Hepatocyte (in vitro differentiated cells): ENCODE data around the gene CTPS2. TPM values are rescaled to one million over a fixed set of nuclear protein-coding genes. Genes with fewer than 3 reads are reported as not detected.
A peak's percentile ranks its signal among the peaks of the same experiment; 100 is the strongest.
"Not testable (repeated sequence)": the region's sequence is repeated elsewhere in the genome, so short reads cannot be mapped to it uniquely, and the experiment has no call there.

Experiments used
- DNase-seq: peaks from one replicate; pipeline ENCODE4 v3.0.0-alpha.2; 2016; ENCODE audit warnings: low spot score
- H2AFZ ChIP-seq: fragments of 200-600 bp; sonication (generic); 2 replicates; pipeline ENCODE4 v1.6.0; 2016; ENCODE audit warnings: antibody characterized with exemption, mild to moderate bottlenecking
- H3K27ac ChIP-seq: fragments of 200-600 bp; sonication (generic); 2 replicates; pipeline ENCODE4 v1.5.1; 2016; ENCODE audit warnings: mild to moderate bottlenecking
- H3K27me3 ChIP-seq: fragments of 200-600 bp; sonication (generic); 2 replicates; pipeline ENCODE4 v1.6.1; 2016
- H3K36me3 ChIP-seq: fragments of 200-600 bp; sonication (generic); replicated peaks from 2 replicates; pipeline ENCODE4 v1.5.1; 2016; ENCODE audit warnings: low read depth; ENCODE audit not compliant: insufficient read depth
- H3K4me1 ChIP-seq: fragments of 200-600 bp; sonication (generic); 2 replicates; pipeline ENCODE4 v1.5.1; 2016; ENCODE audit warnings: mild to moderate bottlenecking, moderate library complexity; ENCODE audit not compliant: insufficient read depth
- H3K4me2 ChIP-seq: fragments of 200-600 bp; sonication (generic); 2 replicates; pipeline ENCODE4 v1.6.0; 2016
- H3K4me3 ChIP-seq: fragments of 200-600 bp; sonication (generic); 2 replicates; pipeline ENCODE4 v1.5.1; 2016; ENCODE audit warnings: mild to moderate bottlenecking
- H3K79me2 ChIP-seq: fragments of 200-600 bp; sonication (generic); 2 replicates; pipeline ENCODE4 v1.6.0; 2017; ENCODE audit warnings: mild to moderate bottlenecking
- H3K9me2 ChIP-seq: fragments of 200-600 bp; sonication (generic); replicated peaks from 2 replicates; pipeline ENCODE4 v1.6.0; 2017; ENCODE audit warnings: mild to moderate bottlenecking; ENCODE audit not compliant: insufficient read depth
- H3K9me3 ChIP-seq: fragments of 200-600 bp; sonication (generic); 2 replicates; pipeline ENCODE4 v1.5.1; 2016; ENCODE audit warnings: low read depth, mild to moderate bottlenecking
- H4K20me1 ChIP-seq: fragments of 200-600 bp; sonication (generic); 2 replicates; pipeline ENCODE4 v1.6.0; 2016; ENCODE audit warnings: mild to moderate bottlenecking; ENCODE audit not compliant: insufficient read depth, poor library complexity, severe bottlenecking
- EZH2 ChIP-seq: fragments of 200-600 bp; sonication (generic); IDR thresholded peaks from 2 replicates; pipeline ENCODE4 v1.6.1; 2016; ENCODE audit warnings: antibody characterized with exemption, mild to moderate bottlenecking, borderline replicate concordance
- EZH2phosphoT487 ChIP-seq: fragments of 200-600 bp; sonication (generic); IDR thresholded peaks from one replicate; pipeline ENCODE4 v1.6.1; 2018; ENCODE audit warnings: antibody characterized with exemption, mild to moderate bottlenecking, low read depth, moderate library complexity; ENCODE audit not compliant: unreplicated experiment, severe bottlenecking
- WGBS: methylation state at CpG from one replicate; pipeline ENCODE4 v1.1.6; 2016; ENCODE audit warnings: low lambda C conversion rate; ENCODE audit errors: missing lambda C conversion rate; 5-methylcytosine and 5-hydroxymethylcytosine counted together
- polyA plus RNA-seq: library from polyadenylated mRNA; unstranded; fragments of >200 nt; fragmentation: Nextera tagmentation; extraction: Ambion mirVana; gene quantifications from 2 replicates; pipeline ENCODE4 v1.2.1, GENCODE V29; 2016
- total RNA-seq: library from RNA; depleted of rRNA; stranded (reverse); fragments of >200 nt; gene quantifications from 2 replicates; pipeline ENCODE4 v1.2.3, GENCODE V29; 2014
- TF ChIP-seq, protein P1 (sequence below): fragments of 200-600 bp; sonication (generic); IDR thresholded peaks from 2 replicates; pipeline ENCODE4 v1.5.1; 2016; ENCODE audit warnings: antibody characterized with exemption, mild to moderate bottlenecking; ENCODE audit not compliant: poor library complexity

The CTPS2 gene
- total and polyA plus RNA-seq, 2 experiments from 2014 or later, result 26.2 to 55.7 TPM

DNA sequence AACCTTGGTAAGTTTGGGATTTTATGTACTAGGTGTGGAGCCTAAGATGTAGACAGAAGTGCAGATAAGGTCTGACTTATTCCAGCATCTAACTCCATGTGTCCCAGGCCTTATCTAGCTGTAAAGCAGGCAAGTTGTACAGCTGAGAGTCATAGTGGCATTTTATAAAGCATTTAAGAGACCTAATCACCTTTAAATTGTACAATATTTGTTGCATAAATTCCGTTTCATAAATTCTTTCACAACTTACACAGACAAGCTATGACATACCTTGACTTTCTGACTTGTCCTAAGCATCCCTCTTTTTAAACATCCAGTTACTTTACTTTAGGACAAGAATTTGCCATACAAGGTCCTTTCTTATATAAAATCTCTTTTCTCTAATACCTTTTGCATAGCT is 18.0 kb upstream of the CTPS2 start:
- H2AFZ ChIP-seq, result no peak overlapping the region
- H3K27ac ChIP-seq, result no peak overlapping the region
- H3K4me3 ChIP-seq, result no peak overlapping the region
- H3K4me2 ChIP-seq, result no peak overlapping the region
- H3K27me3 ChIP-seq, result no peaks in the 10 kb centered on the region
- TF ChIP-seq EZH2phosphoT487 (no peak), EZH2 (no peak)
- TF ChIP-seq, protein P1, sequence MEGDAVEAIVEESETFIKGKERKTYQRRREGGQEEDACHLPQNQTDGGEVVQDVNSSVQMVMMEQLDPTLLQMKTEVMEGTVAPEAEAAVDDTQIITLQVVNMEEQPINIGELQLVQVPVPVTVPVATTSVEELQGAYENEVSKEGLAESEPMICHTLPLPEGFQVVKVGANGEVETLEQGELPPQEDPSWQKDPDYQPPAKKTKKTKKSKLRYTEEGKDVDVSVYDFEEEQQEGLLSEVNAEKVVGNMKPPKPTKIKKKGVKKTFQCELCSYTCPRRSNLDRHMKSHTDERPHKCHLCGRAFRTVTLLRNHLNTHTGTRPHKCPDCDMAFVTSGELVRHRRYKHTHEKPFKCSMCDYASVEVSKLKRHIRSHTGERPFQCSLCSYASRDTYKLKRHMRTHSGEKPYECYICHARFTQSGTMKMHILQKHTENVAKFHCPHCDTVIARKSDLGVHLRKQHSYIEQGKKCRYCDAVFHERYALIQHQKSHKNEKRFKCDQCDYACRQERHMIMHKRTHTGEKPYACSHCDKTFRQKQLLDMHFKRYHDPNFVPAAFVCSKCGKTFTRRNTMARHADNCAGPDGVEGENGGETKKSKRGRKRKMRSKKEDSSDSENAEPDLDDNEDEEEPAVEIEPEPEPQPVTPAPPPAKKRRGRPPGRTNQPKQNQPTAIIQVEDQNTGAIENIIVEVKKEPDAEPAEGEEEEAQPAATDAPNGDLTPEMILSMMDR, result no peak
- peaks cover 24% of the 10 kb centered on the region for H4K20me1 ChIP-seq
- H3K79me2 ChIP-seq, result peaks cover 79% of the 10 kb centered on the region
- peaks cover 3% of the 10 kb centered on the region for H3K9me3 ChIP-seq
- WGBS, result 100% methylated on average over 1 of the region's 1 CpG
- DNase-seq, result no peak
- no peaks in the 10 kb centered on the region for H3K4me1 ChIP-seq
- no peaks in the 10 kb centered on the region for H3K9me2 ChIP-seq
- no peaks in the 10 kb centered on the region for H3K36me3 ChIP-seq

DNA sequence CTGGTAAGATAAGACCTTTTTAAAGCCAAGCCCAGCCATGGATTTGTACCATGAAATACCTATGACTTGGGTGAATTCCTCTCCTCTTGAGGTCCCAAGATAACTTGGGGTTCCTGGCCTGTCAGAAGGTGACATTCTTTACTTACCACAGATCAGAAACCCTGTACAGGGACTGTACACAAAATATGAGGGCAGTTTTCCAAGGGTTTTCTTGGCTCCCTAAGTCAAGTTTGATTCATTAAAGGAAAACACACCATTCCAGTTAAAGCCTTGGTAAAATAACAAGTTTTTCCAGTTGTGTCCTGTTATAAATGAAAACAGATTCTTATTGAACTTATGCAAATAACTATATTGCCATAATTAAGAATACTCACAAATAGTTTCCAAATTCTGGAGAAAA is 15.2 kb upstream of the CTPS2 start:
- H3K4me3 ChIP-seq, result no peak overlapping the region
- no peaks in the 10 kb centered on the region for H3K36me3 ChIP-seq
- DNase-seq, result no peak
- H3K4me1 ChIP-seq, result peaks cover 23% of the 10 kb centered on the region
- H3K27me3 ChIP-seq, result no peaks in the 10 kb centered on the region
- H3K4me2 ChIP-seq, result no peak overlapping the region
- peak overlapping the region; percentile 42 for H3K27ac ChIP-seq
- H3K79me2 ChIP-seq, result peaks cover 91% of the 10 kb centered on the region
- peaks cover 3% of the 10 kb centered on the region for H3K9me3 ChIP-seq
- no peak overlapping the region for H2AFZ ChIP-seq
- TF ChIP-seq, protein P1, result no peak
- TF ChIP-seq EZH2 (no peak), EZH2phosphoT487 (no peak)
- H4K20me1 ChIP-seq, result peaks cover 23% of the 10 kb centered on the region
- no peaks in the 10 kb centered on the region for H3K9me2 ChIP-seq

DNA sequence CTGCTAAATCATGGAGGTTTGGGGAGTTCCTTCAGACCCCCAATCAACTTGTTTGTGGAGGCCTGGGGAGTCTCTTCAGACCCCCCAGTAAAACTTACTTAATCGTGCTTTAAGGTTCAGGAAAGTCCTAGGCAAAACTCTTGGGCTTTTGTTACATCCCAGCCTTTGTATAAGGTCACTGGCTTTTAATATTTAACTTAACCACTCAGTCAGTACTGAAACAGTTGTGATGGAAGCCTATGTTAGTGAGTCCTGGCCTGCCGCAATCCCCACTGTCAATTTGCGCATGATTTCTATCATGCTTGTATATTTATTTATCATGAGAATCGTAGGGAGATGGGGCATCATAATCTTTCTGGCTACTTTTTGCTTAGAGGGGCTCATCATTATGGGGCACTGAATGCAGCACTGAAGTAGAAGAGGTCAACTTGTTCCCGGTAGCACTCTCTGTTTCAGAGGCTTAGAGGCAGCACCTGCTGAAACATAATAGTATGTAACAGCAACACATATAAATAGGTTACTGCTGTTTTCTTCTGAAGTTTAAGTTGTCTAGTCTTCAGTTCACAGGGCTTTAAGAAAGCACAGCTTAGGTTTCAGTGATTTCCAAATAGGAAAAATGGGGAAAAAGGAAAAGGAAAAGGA is 14.0 kb upstream of the CTPS2 start:
- not testable (repeated sequence) for H3K36me3 ChIP-seq, H3K27me3 ChIP-seq, H3K4me3 ChIP-seq, H2AFZ ChIP-seq, H3K9me2 ChIP-seq, DNase-seq, H3K9me3 ChIP-seq
- Histone ChIP-seq H3K79me2 (peaks cover 92% of the 10 kb centered on the region), H3K4me1 (peaks cover 35% of the 10 kb centered on the region), H3K27ac (peak overlapping the region; percentile 85), H4K20me1 (peaks cover 23% of the 10 kb centered on the region), H3K4me2 (peak overlapping the region; percentile 67)
- 52% methylated on average over 5 of the region's 5 CpGs for WGBS

DNA sequence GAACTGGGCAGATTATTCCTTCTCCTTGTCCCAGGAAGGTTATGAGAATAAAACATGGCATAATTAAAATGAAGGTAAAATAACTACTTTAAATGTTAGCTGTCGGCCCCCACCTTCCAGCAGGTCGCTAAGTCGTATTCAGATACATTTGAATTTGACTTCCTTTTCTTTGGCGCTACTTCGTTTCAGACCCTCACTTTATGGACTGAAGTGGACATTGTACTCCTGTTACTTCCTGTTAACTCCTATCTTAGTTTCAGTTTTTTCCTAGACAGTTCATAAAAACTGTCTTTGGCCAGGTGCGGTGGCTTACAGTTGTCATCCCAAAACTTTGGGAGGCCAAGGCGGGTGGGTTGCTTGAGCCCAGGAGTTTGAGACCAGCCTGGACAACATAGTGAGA is 12.6 kb upstream of the CTPS2 start:
- H3K9me3 ChIP-seq, result no peaks in the 10 kb centered on the region
- TF ChIP-seq, protein P1, result no peak
- no peak for TF ChIP-seq EZH2phosphoT487
- TF ChIP-seq EZH2, result no peak
- H2AFZ ChIP-seq, result no peak overlapping the region
- H4K20me1 ChIP-seq, result peaks cover 18% of the 10 kb centered on the region
- H3K27ac ChIP-seq, result peak overlapping the region; percentile 85
- H3K79me2 ChIP-seq, result peaks cover 92% of the 10 kb centered on the region
- peak overlapping the region; percentile 67 for H3K4me2 ChIP-seq
- 76% methylated on average over 7 of the region's 7 CpGs for WGBS
- H3K4me1 ChIP-seq, result peaks cover 45% of the 10 kb centered on the region
- H3K9me2 ChIP-seq, result no peaks in the 10 kb centered on the region
- H3K27me3 ChIP-seq, result no peaks in the 10 kb centered on the region
- H3K36me3 ChIP-seq, result no peaks in the 10 kb centered on the region
- no peak for DNase-seq
- no peak overlapping the region for H3K4me3 ChIP-seq
